ENCODE results near the gene ACTR3.

Gene ACTR3

DNA sequence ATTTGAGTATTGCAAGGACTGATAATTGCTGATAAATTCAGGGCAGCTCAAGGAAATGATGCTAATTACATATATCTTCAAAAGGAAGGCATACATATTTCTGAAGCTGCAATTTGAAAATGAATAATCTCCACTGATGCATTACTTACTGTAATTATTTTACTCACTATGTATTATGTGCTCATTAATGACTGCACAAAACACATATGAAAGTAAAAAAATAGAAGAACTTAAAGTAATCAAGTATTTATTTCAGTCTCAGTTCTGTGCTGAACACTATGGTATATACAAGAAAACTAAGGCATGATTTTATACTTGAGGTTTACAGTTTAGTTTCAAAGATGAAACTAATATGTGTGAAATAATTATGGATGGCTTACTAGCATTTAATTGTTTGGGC is 9.3 kb downstream of the ACTR3 start:
- H3K9me3 ChIP-seq (ENCODE audit: insufficient read depth, low read length, severe bottlenecking) = no peaks in the 10 kb centered on the region
- peak overlapping the region; percentile 21; the same call in 1 of the 2 replicates for H3K4me2 ChIP-seq (ENCODE audit: insufficient read depth, low read length)
- no peak for DNase-seq
- H3K4me3 ChIP-seq (ENCODE audit: low read depth in 1 of 2, low read length in 2 of 2) = no peak overlapping the region
- no peak overlapping the region for H3K9ac ChIP-seq (ENCODE audit: low read depth, low read length)
- ATAC-seq (ENCODE audit: insufficient read depth, low read depth) = no peak
- H4K20me1 ChIP-seq (ENCODE audit: insufficient read depth, low read length) = peaks cover 91% of the 10 kb centered on the region
- no peak overlapping the region for H2AFZ ChIP-seq (ENCODE audit: low read depth, low read length)
- H3K36me3 ChIP-seq (ENCODE audit: insufficient read depth, low read length) = peaks cover 10% of the 10 kb centered on the region
- no peaks in the 10 kb centered on the region for H3K27me3 ChIP-seq (ENCODE audit: insufficient read depth, low read length, poor library complexity)
- peaks cover 100% of the 10 kb centered on the region for H3K79me2 ChIP-seq (ENCODE audit: insufficient read depth, low read length)
- TF ChIP-seq, protein P1, sequence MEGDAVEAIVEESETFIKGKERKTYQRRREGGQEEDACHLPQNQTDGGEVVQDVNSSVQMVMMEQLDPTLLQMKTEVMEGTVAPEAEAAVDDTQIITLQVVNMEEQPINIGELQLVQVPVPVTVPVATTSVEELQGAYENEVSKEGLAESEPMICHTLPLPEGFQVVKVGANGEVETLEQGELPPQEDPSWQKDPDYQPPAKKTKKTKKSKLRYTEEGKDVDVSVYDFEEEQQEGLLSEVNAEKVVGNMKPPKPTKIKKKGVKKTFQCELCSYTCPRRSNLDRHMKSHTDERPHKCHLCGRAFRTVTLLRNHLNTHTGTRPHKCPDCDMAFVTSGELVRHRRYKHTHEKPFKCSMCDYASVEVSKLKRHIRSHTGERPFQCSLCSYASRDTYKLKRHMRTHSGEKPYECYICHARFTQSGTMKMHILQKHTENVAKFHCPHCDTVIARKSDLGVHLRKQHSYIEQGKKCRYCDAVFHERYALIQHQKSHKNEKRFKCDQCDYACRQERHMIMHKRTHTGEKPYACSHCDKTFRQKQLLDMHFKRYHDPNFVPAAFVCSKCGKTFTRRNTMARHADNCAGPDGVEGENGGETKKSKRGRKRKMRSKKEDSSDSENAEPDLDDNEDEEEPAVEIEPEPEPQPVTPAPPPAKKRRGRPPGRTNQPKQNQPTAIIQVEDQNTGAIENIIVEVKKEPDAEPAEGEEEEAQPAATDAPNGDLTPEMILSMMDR (IDR thresholded peaks at IDR 0.05; ENCODE audit: borderline replicate concordance, extremely low read depth, low read length, poor library complexity, severe bottlenecking) = no peak
- no peak for TF ChIP-seq EZH2 (IDR thresholded peaks at IDR 0.05; ENCODE audit: borderline replicate concordance, low read depth, low read length, severe bottlenecking)
- H3K4me1 ChIP-seq (ENCODE audit: insufficient read depth, low read length) = peaks cover 28% of the 10 kb centered on the region
- no peak overlapping the region for H3K27ac ChIP-seq (ENCODE audit: low read length)

DNA sequence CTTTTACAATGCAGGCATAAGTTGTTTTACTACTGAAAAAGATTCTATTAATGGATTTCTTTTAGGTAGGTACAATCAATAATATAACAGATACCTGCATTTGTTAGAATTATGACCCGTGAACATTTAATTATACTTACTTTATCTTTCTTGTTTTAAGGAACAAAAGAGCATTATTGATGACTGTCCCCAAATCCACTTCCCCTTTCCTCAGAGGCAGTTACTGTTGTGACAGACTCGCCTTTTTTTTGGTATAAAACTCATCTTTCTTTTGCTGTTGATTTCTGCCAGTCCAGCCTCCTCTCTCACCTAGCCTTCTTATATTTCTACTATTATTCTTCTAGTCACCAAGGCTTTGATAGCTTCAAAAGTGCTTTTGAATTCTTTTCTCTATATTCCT is 12.1 kb downstream of the ACTR3 start:
- Histone ChIP-seq H3K4me2 (ENCODE audit: insufficient read depth, low read length) (no peak overlapping the region), H3K4me3 (ENCODE audit: low read depth in 1 of 2, low read length in 2 of 2) (no peak overlapping the region), H3K79me2 (ENCODE audit: insufficient read depth, low read length) (peaks cover 100% of the 10 kb centered on the region), H3K9me3 (ENCODE audit: insufficient read depth, low read length, severe bottlenecking) (no peaks in the 10 kb centered on the region), H3K9ac (ENCODE audit: low read depth, low read length) (no peak overlapping the region), H3K27me3 (ENCODE audit: insufficient read depth, low read length, poor library complexity) (no peaks in the 10 kb centered on the region), H3K27ac (ENCODE audit: low read length) (no peak overlapping the region), H3K4me1 (ENCODE audit: insufficient read depth, low read length) (peaks cover 6% of the 10 kb centered on the region; the same call in 1 of the 2 replicates), H3K36me3 (ENCODE audit: insufficient read depth, low read length) (no peaks in the 10 kb centered on the region; the same call in 1 of the 2 replicates), H4K20me1 (ENCODE audit: insufficient read depth, low read length) (peaks cover 87% of the 10 kb centered on the region), H2AFZ (ENCODE audit: low read depth, low read length) (no peak overlapping the region)
- TF ChIP-seq, protein P1 (IDR thresholded peaks at IDR 0.05; ENCODE audit: borderline replicate concordance, extremely low read depth, low read length, poor library complexity, severe bottlenecking) = no peak
- no peak for TF ChIP-seq EZH2 (IDR thresholded peaks at IDR 0.05; ENCODE audit: borderline replicate concordance, low read depth, low read length, severe bottlenecking)
- DNase-seq (no peak), ATAC-seq (ENCODE audit: insufficient read depth, low read depth) (no peak)

DNA sequence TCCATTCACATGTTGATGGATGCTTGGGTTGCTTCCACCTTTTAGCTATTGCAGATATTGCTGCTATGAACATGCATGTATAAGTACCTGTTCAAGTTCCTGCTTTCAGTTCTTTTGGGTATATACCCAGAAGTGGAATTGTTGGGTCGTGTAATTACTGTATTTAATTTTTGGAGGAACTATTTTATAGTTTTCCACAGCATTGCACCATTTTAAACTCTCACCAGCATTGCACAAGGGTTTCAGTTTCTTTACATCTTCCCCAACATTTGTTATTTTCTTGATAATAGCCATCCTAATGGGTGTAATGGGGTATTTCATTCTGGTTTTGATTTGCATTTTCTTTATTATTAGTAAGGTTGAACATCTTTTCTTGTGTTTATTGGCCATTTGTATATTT is 16.0 kb downstream of the ACTR3 start:
- H3K4me3 ChIP-seq (ENCODE audit: low read depth in 1 of 2, low read length in 2 of 2) = no peak overlapping the region
- H3K27ac ChIP-seq (ENCODE audit: low read length) = no peak overlapping the region
- DNase-seq (no peak), ATAC-seq (ENCODE audit: insufficient read depth, low read depth) (no peak)
- H3K36me3 ChIP-seq (ENCODE audit: insufficient read depth, low read length) = no peaks in the 10 kb centered on the region; the same call in 1 of the 2 replicates
- no peaks in the 10 kb centered on the region for H3K4me1 ChIP-seq (ENCODE audit: insufficient read depth, low read length)
- no peak overlapping the region for H2AFZ ChIP-seq (ENCODE audit: low read depth, low read length)
- TF ChIP-seq, protein P1 (IDR thresholded peaks at IDR 0.05; ENCODE audit: borderline replicate concordance, extremely low read depth, low read length, poor library complexity, severe bottlenecking) = no peak
- TF ChIP-seq EZH2 (IDR thresholded peaks at IDR 0.05; ENCODE audit: borderline replicate concordance, low read depth, low read length, severe bottlenecking) = no peak
- no peaks in the 10 kb centered on the region for H3K9me3 ChIP-seq (ENCODE audit: insufficient read depth, low read length, severe bottlenecking)
- H3K27me3 ChIP-seq (ENCODE audit: insufficient read depth, low read length, poor library complexity) = no peaks in the 10 kb centered on the region
- H3K9ac ChIP-seq (ENCODE audit: low read depth, low read length) = no peak overlapping the region
- H3K4me2 ChIP-seq (ENCODE audit: insufficient read depth, low read length) = no peak overlapping the region
- H4K20me1 ChIP-seq (ENCODE audit: insufficient read depth, low read length) = peaks cover 89% of the 10 kb centered on the region
- peaks cover 100% of the 10 kb centered on the region for H3K79me2 ChIP-seq (ENCODE audit: insufficient read depth, low read length)

DNA sequence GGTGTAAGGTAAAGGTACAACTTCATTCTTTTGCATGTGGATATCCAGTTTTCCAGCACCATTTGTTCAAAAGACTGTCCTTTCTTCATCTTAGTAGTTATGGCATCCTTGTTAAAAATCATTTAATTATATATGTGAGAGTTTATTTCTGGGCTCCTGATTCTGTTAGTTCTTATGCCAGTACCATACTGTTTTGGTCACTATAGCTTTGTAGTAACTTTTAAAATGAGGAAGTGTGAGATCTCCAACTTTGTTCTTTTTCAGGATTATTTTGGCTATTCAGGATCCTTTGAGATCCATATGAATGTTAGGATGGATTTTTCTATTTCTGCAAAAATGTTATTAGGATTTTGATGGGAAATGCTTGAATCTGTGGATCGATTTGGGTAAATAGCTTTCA is 16.8 kb downstream of the ACTR3 start:
- H4K20me1 ChIP-seq (ENCODE audit: insufficient read depth, low read length) = peaks cover 91% of the 10 kb centered on the region
- H3K36me3 ChIP-seq (ENCODE audit: insufficient read depth, low read length) = no peaks in the 10 kb centered on the region; the same call in 1 of the 2 replicates

More for the DNA sequence above, 16.8 kb downstream of the ACTR3 start:
- H3K4me1 ChIP-seq (ENCODE audit: insufficient read depth, low read length) = no peaks in the 10 kb centered on the region
- DNase-seq (no peak), ATAC-seq (ENCODE audit: insufficient read depth, low read depth) (no peak)
- no peak overlapping the region for H2AFZ ChIP-seq (ENCODE audit: low read depth, low read length)
- H3K79me2 ChIP-seq (ENCODE audit: insufficient read depth, low read length) = peaks cover 100% of the 10 kb centered on the region
- TF ChIP-seq, protein P1 (IDR thresholded peaks at IDR 0.05; ENCODE audit: borderline replicate concordance, extremely low read depth, low read length, poor library complexity, severe bottlenecking) = no peak
- TF ChIP-seq EZH2 (IDR thresholded peaks at IDR 0.05; ENCODE audit: borderline replicate concordance, low read depth, low read length, severe bottlenecking) = no peak
- H3K4me3 ChIP-seq (ENCODE audit: low read depth in 1 of 2, low read length in 2 of 2) = no peak overlapping the region
- H3K9ac ChIP-seq (ENCODE audit: low read depth, low read length) = no peak overlapping the region
- no peaks in the 10 kb centered on the region for H3K9me3 ChIP-seq (ENCODE audit: insufficient read depth, low read length, severe bottlenecking)
- H3K27me3 ChIP-seq (ENCODE audit: insufficient read depth, low read length, poor library complexity) = no peaks in the 10 kb centered on the region
- H3K27ac ChIP-seq (ENCODE audit: low read length) = no peak overlapping the region
- no peak overlapping the region for H3K4me2 ChIP-seq (ENCODE audit: insufficient read depth, low read length)

Data from DND-41 (cell line).